Subcutaneous adipose tissue (tissue), 4 donors: ENCODE measurements around the gene KPNA6. TPM values are rescaled to one million over a fixed set of nuclear protein-coding genes. Genes with fewer than 3 reads are reported as not detected.

ENCODE experiments used
- CTCF ChIP-seq: fragments of 450-650 bp; IDR thresholded peaks from one replicate; pipeline ENCODE4 v1.5.1; 2016; ENCODE audit warnings: low read depth, mild to moderate bottlenecking, control low read depth, antibody characterized with exemption, moderate library complexity
- total RNA-seq, 4 donors: library from RNA; depleted of rRNA; stranded (reverse); fragments of >200 nt; gene quantifications; one replicate each; pipeline ENCODE4 v1.1.0, GENCODE V29; 2016

Gene KPNA6
- total RNA-seq, 4 donors from 2014 or later = 31.4 to 41.6 (median 33.7) TPM

GRCh38 chr1:32205401-32206370, 97.8 kb downstream of the KPNA6 start, which contains the start of gene IQCC:
TSS of gene IQCC (plus strand) at chr1:32205671. CDS start at chr1:32205682, 11 bp downstream.
- no peak for TF ChIP-seq CTCF

- TF ChIP-seq CTCF = no peak
Observed at GRCh38 chr1:32208469-32208868, 100.6 kb downstream of the KPNA6 start.

GRCh38 chr1:32208891-32209328, 101.1 kb downstream of the KPNA6 start, which contains the start of gene DCDC2B:
TSS of gene DCDC2B (plus strand) at chr1:32209089. CDS start at chr1:32209094, 5 bp downstream.
- no peak for TF ChIP-seq CTCF

- TF ChIP-seq CTCF = no peak
Observed at GRCh38 chr1:32215629-32216480, 108.0 kb downstream of the KPNA6 start.

GRCh38 chr1:32216566-32216965, 108.7 kb downstream of the KPNA6 start:
- TF ChIP-seq CTCF = no peak

GRCh38 chr1:32219022-32219421, 111.2 kb downstream of the KPNA6 start:
- no peak for TF ChIP-seq CTCF
